Germinal center (tissue), 1 donor: ENCODE data around the gene C11orf68.

Experiments used
- DNase-seq: peaks from one replicate; pipeline ENCODE4 v3.0.0; 2012; ENCODE audit warnings: mixed read lengths, low spot score

Gene C11orf68

DNA sequence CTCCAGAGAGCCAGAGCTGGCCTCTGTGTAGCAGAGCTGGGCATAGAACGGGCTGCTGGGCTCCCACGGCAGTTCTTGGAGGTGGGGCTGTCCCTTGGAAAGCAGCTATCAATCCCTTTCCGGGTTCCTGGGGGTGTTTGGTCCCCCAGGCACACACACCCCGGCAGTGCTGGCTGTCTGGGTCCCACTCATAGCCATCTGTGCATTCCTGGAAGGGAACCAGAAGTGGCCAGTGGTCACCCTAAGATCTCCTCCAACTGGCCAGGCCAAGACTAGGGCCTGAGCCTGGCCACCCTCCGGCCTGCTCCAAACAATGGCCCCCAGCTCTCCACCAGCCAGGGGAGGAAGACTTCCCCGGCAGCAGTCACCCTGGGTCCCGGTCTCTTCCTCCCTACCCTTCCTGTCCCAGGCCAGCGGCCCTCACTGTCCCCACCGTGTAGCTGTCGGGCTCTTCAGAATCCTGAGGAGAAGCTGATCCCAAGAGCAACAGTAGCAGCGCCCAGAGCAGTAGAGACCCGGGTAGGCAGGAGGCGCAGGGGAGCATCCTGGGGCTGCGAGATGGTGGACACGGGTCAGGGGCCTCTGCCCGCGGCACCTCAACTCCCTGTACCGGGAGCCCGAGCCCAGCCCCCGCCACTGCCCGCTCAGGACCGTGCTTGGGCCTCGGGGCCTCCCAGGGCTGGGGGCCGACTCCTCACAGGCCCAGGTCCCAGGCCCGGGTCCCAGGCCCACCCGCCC, 46.9 kb downstream of the C11orf68 start:
- DNase-seq = no peak

DNA sequence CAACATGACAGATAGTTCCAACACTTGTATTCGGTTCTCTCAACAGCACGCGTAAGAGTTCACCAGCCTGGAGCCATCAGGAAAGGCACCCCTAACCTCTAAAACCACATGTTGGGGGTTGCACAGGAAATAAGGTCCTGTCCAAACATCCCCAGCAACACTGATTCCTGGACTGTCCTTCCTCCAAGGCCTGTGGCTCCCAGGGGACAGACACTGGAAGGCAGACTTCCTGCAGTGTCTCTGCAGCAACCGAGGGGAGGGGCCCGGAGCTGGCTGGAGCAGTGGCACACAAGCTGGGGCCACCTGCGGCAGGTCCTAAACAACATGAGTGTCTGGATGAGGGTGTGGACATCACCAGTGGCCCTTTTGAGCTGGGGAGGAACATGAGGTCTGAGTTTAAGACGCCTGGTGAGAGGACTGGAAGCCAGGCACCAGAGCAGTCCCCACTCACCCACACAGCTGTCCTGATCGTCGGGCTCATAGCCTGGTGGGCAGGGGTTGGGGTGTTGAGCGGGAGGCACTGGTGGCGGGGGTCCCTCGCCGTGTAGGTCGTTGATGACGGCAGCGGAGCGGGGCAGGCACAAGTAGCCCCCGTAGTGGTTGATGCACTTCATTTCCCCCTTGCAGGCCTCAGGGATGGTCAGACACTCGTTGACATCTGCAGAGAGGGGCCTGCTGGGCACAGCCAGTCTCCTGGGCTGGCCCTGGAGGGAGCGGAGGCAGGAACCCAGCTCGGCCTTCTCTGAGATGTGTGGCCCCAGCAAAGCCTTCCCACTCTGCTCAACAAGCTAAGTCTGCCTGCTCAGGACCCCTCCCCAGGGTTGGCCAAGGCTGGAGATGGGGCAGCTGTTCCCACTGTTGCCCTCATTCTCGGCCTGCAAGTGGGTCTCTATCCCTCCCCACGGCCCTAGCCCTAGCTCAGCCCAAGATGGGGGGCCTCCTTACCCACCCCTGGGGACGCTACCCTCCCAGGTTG, 47.9 kb downstream of the C11orf68 start:
- DNase-seq = no peak

DNA sequence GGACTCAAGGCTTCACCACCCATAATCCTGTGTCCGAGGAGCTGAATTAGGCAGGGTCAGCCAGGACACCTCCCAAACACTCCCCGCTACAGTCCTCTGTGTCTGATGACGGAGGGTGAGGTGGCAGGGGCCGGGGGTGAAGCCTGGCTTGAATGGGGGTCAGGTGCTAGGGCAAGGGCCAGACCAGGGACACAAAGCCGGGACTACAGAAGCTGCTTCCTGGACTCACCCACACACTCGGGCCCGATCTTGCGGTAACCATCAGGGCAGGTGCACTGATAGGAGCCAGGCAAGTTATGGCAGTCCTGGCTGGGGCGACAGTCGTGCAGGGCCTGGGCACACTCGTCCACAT, 48.6 kb downstream of the C11orf68 start:
- no peak for DNase-seq

GRCh38 chr11:65869643-65870306, 49.1 kb downstream of the C11orf68 start:
- no peak for DNase-seq

- DNase-seq = no peak
These were observed 50.0 kb downstream of the C11orf68 start for GRCh38 chr11:65868907-65869306.

- no peak for DNase-seq
These were observed 50.7 kb downstream of the C11orf68 start for GRCh38 chr11:65868076-65868667.

DNA sequence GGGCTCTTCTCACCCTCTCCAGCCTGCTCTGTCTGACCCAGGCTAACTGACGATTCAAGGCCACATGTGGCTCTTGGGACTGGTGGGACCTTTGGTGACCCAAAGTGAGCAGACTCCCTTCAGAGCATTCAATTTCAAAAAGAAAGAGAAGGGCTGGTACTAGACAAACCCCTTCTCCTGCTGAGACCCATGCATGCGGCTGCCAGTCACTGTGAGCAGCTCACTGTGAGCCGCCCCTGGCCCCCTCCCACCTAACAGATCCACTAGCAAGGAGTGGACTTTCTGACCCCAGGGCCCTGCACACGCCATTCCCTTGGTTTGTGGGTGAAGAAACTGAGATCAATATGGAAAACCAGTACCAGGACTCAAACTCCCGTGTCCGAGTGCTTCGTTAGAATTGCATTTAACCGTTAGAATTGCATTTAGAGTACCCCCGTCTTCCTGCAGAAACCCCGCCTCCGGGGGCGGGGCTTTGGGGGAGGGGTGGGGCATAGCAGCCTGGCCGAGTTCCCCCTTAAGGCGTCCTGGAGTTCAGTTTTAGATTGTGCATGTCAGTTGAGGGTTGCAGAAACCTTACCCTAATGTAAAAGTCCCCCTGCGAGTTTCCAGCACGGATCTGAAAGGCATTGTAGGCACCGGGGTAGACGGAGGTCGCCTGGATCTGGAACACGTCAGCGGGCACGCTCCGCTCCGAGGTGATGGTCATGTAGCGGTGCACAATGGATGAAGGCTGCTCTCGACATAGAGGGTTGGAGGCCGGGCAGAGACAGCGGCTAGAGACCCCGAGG, 51.4 kb downstream of the C11orf68 start:
- peak; percentile 54 for DNase-seq
